Lung (tissue), 12 donors: ENCODE data around the gene RLF. TPM values are rescaled to one million over a fixed set of nuclear protein-coding genes. Genes with fewer than 3 reads are reported as not detected.

Source experiments
- ATAC-seq: fragments of 200-7000 bp; cut with Tn5 transposase; one replicate; pipeline ENCODE4 v1.9.1; 2020; ENCODE audit warnings: moderate number of reproducible peaks; ENCODE audit not compliant: insufficient read depth, low FRiP score
- DNase-seq, 3 donors: peaks; one replicate each; pipeline ENCODE4 v3.0.0-alpha.2; 2013 to 2017
- H3K27ac ChIP-seq, 2 donors: one replicate each; pipeline ENCODE4 v1.5.1; 2013; ENCODE audit warnings: mild to moderate bottlenecking in 2 of 2, moderate library complexity in 2 of 2, control low read depth in 1 of 2, inconsistent platforms in 1 of 2, low read depth in 1 of 2, low read length in 1 of 2
- H3K27me3 ChIP-seq, 3 donors: one replicate each; pipeline ENCODE4 v1.5.1; 2013; ENCODE audit warnings: low read length in 2 of 3; ENCODE audit not compliant: control insufficient read depth in 3 of 3, insufficient read depth in 3 of 3
- H3K36me3 ChIP-seq, 4 donors: one replicate each; pipeline ENCODE4 v1.5.1; 2013; ENCODE audit warnings: low read length in 4 of 4, mild to moderate bottlenecking in 1 of 4, moderate library complexity in 1 of 4; ENCODE audit not compliant: control insufficient read depth in 4 of 4, insufficient read depth in 4 of 4
- H3K4me1 ChIP-seq, 5 donors: one replicate each; pipeline ENCODE4 v1.5.1; 2013; ENCODE audit warnings: low read length in 5 of 5, mild to moderate bottlenecking in 2 of 5, moderate library complexity in 1 of 5; ENCODE audit not compliant: control insufficient read depth in 5 of 5, insufficient read depth in 5 of 5
- H3K4me3 ChIP-seq: one replicate; pipeline ENCODE4 v1.5.1; 2013; ENCODE audit warnings: mild to moderate bottlenecking, control low read depth, moderate library complexity
- H3K9ac ChIP-seq, 2 donors: one replicate each; pipeline ENCODE4 v1.5.1; 2013; ENCODE audit warnings: low read length in 2 of 2, control low read depth in 1 of 2; ENCODE audit not compliant: insufficient read depth in 1 of 2
- H3K9me3 ChIP-seq, 4 donors: one replicate each; pipeline ENCODE4 v1.5.1; 2013; ENCODE audit warnings: low read length in 3 of 4, mild to moderate bottlenecking in 1 of 4, moderate library complexity in 1 of 4; ENCODE audit not compliant: control insufficient read depth in 4 of 4, insufficient read depth in 3 of 4
- WGBS, 2 donors: extraction: QIAGEN DNeasy Blood & Tissue Kit; methylation state at CpG; one replicate each; pipeline ENCODE4 v1.1.7; 2013; 5-methylcytosine and 5-hydroxymethylcytosine counted together
- polyA plus RNA-seq, 2 donors: library from polyadenylated mRNA; stranded (reverse); fragments of 200-250 nt; gene quantifications; one replicate each; pipeline ENCODE4 v1.2.1, GENCODE V29; 2013
- total RNA-seq, 2 donors: library from RNA; depleted of rRNA in 1 of 2; stranded (reverse); fragments of >200 nt in 1 of 2; gene quantifications; one replicate each; pipeline ENCODE4 v1.2.1, GENCODE V29; 2014 to 2021
- TF ChIP-seq, protein P1 (sequence below): IDR thresholded peaks from 2 replicates; pipeline ENCODE4 v1.5.1; 2012; ENCODE audit warnings: mild to moderate bottlenecking; ENCODE audit errors: control extremely low read depth, extremely low read depth
- donor health status: control.
- donor health status: control.
- donor health status: Bipolar disorder and iron deficiency.
- donor health status: healthy.
- donor health status: DM: yes; HTN: yes; CAD: no.

Gene RLF
- total and polyA plus RNA-seq, 4 donors: 3.5 to 43.1 (median 8.5) TPM

GRCh38 chr1:40265298-40265697 lies 104.1 kb downstream of the RLF start:
- Histone ChIP-seq H3K4me1 (peaks cover 0 to 15% (median 0%) of the 10 kb centered on the region in 5 donors), H3K36me3 (peaks cover 14 to 43% (median 21%) of the 10 kb centered on the region in 4 donors)
- TF ChIP-seq, protein P1, sequence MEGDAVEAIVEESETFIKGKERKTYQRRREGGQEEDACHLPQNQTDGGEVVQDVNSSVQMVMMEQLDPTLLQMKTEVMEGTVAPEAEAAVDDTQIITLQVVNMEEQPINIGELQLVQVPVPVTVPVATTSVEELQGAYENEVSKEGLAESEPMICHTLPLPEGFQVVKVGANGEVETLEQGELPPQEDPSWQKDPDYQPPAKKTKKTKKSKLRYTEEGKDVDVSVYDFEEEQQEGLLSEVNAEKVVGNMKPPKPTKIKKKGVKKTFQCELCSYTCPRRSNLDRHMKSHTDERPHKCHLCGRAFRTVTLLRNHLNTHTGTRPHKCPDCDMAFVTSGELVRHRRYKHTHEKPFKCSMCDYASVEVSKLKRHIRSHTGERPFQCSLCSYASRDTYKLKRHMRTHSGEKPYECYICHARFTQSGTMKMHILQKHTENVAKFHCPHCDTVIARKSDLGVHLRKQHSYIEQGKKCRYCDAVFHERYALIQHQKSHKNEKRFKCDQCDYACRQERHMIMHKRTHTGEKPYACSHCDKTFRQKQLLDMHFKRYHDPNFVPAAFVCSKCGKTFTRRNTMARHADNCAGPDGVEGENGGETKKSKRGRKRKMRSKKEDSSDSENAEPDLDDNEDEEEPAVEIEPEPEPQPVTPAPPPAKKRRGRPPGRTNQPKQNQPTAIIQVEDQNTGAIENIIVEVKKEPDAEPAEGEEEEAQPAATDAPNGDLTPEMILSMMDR: no peak

GRCh38 chr1:40265919-40266318 lies 104.7 kb downstream of the RLF start:
- Histone ChIP-seq H3K27me3 (no peaks in the 10 kb centered on the region), H3K4me1 (peaks cover 0 to 19% (median 0%) of the 10 kb centered on the region in 5 donors), H3K9ac (no peak overlapping the region), H3K9me3 (no peaks in the 10 kb centered on the region), H3K4me3 (no peak overlapping the region), H3K36me3 (peaks cover 18 to 42% (median 24%) of the 10 kb centered on the region in 4 donors), H3K27ac (no peak overlapping the region)
- ATAC-seq (no peak), DNase-seq (no peak)
- TF ChIP-seq, protein P1: no peak

More at GRCh38 chr1:40265298-40265697, 104.1 kb downstream of the RLF start:
- H3K27me3 ChIP-seq: no peaks in the 10 kb centered on the region
- H3K27ac ChIP-seq: no peak overlapping the region
- H3K9me3 ChIP-seq: no peaks in the 10 kb centered on the region
- no peak overlapping the region for H3K9ac ChIP-seq
- H3K4me3 ChIP-seq: no peak overlapping the region
- ATAC-seq (no peak), DNase-seq (no peak)

- Histone ChIP-seq H3K4me1 (peaks cover 0 to 20% (median 0%) of the 10 kb centered on the region in 5 donors), H3K27ac (peak overlapping the region in 1 of 2 donors; percentile 68), H3K27me3 (no peaks in the 10 kb centered on the region), H3K9ac (no peak overlapping the region), H3K36me3 (peaks cover 18 to 42% (median 25%) of the 10 kb centered on the region in 4 donors), H3K9me3 (no peaks in the 10 kb centered on the region), H3K4me3 (no peak overlapping the region)
- DNase-seq (no peak), ATAC-seq (no peak)
- WGBS, 2 donors: 92 to 98% methylated on average over 6 of the region's 6 CpGs
- TF ChIP-seq, protein P1: no peak
These were observed 105.8 kb downstream of the RLF start for GRCh38 chr1:40266786-40267535.
